ENCODE measurements around the gene RASA3.
"Not testable (repeated sequence)": the region's sequence is repeated elsewhere in the genome, so short reads cannot be mapped to it uniquely, and the experiment has no call there.

The RASA3 gene

DNA sequence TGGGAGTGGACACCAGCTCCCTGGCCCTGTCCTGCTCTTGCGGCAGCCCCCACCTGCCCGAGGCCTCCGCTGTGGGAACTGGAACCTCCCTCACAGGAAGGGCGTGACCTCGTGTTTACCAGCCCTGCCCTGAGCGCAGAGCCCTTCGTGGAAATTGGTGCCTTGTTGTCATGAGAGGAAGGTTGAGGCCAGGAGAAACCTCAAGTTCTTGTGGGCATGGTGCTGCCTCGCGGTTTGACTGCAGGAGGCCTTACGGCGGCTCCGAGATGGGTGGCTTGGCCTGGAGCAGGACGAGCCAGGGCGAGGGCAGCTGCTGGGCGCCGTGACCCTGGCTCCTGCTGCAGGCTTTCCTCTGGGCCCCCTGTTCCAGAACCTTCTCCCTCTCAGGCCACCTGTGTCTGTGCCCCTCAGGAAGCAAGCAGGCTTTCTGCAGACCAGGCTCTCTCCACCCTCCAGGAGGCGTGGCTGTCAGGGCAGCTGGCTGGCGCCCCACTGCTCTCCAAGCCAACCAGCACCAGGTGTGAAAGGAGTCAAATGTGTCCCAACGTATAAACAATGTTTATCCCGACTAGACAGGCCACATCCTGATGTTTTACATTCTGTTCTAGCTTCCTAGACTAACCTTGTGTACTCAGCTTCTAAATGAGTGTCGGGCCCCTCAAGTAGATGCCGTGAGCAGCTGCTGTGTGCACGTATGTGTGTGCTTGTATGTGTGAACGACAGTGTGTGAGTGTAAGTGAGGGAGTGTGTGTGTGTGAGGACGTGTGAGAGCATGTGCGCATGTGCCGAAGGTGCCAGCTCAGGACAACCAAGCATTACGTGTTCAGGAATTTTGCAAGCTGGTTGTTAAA is 10.4 kb upstream of the RASA3 start:
- DNase-seq (ENCODE audit: low read depth, low spot score), result peak; percentile 56

DNA sequence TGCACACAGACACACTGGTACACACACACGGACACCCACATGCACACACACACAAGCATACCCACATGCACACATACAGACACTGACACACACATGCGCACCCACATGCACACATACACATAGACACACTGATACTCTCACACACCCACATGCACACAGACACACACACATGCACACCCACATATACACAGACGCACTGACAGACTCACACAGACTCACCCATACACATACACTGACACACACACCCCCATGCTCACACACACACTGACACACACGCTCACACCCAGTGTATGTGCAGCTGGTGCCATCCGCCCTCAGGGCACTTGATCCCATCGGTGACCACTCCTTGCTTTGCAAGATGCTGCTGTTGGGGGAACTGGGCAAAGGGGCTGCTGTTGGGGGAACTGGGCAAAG is 9.7 kb upstream of the RASA3 start:
- no peak for DNase-seq (ENCODE audit: low read depth, low spot score)

DNA sequence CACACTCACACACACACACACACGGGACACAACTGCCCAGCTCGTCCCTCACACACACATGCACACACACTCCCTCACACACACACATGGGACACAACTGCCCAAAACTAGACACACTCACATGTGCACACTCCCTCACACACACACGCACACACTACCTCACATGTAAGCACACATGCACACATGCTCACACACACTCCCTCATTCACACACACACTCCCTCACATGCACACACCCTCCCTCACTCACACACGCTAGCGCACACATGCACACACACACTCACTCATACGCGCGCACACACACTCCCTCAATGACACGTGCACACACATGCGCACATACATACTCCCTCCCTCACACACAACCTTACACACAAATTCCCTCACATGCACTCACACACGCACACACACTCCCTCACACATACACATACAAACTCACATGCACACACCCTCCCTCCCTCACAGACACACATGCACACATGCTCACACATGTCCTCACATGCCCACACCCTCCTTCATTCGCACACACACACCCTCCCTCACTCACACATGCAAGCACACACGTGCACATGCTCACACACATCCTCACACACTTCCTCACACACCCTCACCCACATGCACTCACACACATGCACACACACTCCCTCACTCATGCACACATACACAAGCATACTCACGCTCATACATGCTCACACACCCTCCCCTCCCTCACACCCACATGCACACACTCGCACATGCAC is 9.0 kb upstream of the RASA3 start:
- DNase-seq (ENCODE audit: low read depth, low spot score), result no peak

DNA sequence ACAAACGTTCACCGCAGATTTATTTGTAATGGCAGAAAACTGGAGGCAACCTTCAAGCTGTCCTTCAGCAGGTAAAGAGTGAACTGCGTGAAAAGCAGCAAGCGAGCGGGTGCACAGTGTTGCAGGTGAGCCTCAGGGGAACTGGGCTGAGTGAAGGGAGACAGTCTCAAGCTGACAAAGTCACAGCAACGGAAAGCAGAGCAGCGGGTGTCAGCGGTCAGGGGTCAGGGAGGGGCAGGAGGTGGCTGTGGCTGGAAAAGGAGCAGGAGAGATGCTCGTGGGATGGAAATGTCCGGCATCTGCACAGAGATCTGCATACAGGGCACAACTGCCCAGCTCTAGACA is 8.5 kb upstream of the RASA3 start:
- DNase-seq (ENCODE audit: low read depth, low spot score), result no peak

DNA sequence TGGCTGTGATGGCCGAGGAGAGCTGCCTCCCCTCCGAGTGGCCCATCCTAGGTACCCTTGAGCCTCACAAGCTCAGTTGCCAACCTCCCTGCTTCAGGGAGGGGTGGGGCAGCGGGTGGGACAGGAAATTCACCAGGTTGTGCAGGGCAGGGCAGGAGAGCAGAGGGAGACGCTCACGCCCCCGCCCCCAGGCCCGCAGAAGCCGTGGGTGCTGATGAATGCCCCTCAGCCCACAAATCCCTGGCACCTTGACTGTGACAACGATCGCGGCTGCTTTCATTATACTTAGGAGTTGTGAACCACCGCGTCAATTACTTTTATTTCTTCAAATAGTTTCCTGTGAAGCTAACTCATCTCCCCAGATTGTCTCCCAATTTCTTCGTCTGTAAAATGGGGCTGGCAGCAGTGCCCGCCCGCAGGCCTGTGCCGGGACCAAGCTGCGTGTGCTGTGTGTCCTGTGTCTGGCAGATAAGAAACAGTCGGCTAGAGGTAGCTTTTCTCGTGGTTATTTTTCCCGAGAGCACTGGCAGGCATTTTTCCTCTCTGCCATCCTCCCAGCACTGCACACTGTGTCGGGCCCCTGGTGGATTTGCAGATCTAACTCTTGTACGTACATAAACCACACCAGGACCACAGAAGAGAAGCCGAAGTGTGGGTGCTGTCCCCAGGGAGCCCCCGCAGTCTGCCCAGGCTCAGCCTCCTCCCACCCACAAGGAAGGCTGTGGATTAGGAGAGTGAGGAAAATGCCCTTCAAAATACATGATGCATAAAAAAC is 7.9 kb upstream of the RASA3 start:
- no peak for DNase-seq (ENCODE audit: low read depth, low spot score)

DNA sequence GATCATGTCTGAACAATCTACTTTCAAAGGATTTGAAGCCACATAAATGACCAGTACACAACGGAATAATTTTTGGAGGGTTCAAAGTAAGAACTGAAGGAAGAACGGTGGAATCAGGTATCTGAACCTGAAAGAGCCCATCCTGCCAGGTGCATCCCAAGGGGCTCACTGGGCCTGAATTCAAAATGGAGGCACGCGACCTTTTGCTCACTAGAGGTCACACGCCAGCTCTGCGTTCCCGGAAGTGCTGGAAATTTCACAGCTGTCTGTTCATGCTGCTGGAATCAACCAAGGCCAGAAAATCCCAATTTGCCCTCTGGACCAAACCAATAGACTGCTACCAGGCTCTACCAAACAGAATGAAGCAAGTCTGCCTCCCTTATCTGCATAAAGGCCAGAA is 4.2 kb upstream of the RASA3 start:
- DNase-seq (ENCODE audit: low read depth, low spot score), result no peak

DNA sequence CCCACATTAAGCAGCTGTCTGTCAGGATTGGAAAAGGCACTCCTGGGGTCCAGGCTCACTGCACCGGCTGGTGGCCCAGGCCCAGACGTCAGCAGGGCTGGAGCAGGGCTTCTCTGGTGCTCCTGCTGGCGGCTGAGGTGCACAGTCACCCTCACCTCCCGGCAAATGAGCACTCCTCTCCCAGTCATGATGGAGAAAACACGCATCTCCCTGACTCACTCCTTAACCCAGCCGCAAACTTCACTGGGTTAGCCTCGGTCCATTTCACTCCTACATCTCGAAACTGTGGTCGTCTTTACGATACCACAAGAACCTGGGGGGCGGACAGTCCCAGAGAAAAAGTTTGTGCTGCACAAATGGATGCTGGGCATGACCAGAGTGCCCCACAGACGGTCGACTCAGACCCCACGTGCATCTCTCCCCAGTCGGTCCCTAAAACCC is 3.3 kb upstream of the RASA3 start:
- no peak for DNase-seq (ENCODE audit: low read depth, low spot score)

DNA sequence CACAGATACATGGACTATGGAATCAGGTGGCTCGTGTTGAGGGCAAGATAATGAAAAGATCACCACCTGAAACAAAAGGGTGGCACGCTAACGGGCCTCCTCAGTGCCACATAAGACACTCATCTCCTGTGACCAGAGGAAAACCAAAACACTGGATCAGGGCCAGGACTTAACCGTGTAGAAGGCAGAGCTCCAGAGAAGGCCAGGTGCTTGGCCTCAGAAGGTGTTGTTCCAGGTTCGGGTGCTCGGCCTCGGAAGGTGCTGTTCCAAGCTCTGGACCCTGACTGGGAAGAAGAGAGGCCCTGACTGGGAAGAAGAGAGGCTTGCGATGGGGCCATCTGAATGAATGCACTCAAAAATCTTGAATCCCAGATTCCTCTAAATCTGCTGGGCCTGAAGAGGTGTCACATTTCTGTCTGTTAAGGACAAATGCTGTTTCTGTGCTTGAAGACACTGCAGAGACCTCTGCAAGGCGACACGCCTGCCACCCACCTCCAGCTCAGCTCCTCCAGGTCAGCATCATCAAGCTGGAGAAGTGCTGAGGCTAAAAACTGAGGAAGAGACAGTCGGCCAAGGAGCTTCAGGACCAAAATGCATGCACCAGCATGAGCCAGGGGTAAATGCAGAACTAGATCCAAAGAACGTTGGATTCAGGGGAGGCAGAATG is 2.7 kb upstream of the RASA3 start:
- no peak for DNase-seq (ENCODE audit: low read depth, low spot score)

DNA sequence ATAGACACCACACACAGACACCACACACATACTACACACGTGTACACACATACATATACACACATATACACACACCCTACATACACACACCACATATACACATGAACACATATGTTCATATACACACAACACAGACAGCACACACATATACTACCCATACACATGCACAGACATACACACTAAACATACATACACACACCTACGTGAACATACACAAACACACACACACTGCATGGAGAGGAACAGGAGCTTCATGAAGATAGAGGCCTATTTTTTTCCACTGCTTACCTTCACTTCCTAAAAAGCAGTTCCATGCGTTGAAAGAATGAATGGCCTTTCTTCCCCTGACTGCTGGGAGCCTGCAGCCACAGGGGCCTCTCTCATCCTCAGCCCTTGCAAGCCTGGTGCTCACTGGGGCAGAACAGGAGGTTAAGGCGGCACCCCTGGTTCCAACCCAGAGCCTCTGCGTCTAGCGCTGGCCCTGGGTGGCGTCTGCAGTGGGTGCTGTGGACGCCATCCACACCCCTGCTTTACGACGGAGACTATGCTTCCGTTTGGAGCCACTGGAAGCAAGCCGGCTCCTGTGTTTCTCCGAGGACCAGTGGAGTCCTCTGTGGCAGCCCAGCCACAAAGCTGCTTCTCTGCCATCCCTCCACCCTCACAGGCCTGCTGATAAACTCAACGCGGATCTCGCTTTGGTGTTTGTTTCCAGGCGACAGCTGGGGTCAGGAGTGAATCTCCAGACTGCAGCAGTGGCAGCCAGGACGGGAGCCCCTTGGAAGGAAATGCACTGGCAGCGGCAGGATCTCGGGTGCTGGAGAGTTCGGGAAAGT is 1.9 kb upstream of the RASA3 start:
- DNase-seq (ENCODE audit: low read depth, low spot score), result no peak

DNA sequence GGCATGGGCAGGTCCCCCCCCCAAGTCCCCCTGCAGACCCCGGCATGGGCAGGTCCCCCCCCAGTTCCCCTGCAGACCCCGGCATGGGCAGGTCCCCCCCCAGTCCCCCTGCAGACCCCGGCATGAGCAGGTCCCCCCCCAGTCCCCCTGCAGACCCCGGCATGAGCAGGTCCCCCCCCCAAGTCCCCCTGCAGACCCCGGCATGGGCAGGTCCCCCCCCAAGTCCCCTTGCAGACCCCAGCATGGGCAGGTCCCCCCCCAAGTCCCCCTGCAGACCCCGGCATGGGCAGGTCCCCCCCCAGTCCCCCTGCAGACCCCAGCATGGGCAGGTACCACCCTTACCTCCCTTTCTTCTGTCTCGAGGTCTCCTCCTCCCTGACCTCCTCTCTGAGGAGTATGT is 1.1 kb upstream of the RASA3 start:
- not testable (repeated sequence) for DNase-seq (ENCODE audit: low read depth, low spot score)

DNA sequence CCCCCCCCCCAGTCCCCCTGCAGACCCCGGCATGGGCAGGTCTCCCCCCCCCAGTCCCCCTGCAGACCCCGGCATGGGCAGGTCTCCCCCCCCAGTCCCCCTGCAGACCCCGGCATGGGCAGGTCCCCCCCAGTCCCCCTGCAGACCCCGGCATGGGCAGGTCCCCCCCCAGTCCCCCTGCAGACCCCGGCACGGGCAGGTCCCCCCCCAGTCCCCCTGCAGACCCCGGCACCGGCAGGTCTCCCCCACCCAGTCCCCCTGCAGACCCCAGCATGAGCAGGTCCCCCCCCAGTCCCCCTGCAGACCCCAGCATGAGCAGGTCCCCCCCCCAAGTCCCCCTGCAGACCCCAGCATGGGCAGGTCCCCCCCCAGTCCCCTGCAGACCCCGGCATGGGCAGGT is 703 bp upstream of the RASA3 start:
- DNase-seq (ENCODE audit: low read depth, low spot score), result not testable (repeated sequence)

DNA sequence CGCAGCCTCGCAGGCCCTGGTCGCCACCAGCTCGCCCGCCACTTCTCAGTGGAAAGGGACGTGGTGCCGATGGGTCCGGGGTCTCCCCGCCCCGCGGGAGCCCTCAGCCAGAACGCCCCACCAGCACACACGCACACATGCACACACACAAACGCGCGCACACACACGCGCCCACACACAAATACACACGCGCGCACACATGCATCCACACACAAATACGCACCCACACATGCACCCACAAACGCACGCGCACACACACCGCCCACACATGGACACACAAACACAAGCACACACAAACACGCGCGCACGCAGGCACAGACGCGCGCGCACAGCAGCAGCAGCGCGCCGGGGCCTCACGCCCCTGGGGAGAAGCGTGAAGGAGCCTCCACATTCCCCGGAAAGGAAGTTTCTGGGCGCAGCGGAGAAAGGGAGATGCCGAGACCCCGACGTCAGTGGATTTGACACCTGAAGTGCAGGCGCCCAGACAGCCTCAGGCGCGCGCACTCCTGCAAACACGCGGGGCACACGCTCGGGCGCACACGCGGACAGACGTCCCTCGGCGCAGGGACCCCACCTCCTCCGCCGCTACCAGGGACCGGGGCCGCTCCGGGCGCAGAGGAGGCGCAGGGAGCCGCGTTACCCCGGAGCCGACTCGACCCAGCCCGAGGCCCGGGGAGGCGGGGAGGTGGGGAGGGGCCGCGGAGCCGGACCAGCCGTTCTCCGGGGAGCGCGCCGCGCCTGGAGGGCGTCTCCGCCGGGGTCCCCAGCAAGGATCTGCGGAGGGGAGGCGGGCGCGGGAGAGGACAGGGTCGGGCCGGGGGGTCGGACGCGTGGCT is 622 bp downstream of the RASA3 start:
- no peak for DNase-seq (ENCODE audit: low read depth, low spot score)

DNA sequence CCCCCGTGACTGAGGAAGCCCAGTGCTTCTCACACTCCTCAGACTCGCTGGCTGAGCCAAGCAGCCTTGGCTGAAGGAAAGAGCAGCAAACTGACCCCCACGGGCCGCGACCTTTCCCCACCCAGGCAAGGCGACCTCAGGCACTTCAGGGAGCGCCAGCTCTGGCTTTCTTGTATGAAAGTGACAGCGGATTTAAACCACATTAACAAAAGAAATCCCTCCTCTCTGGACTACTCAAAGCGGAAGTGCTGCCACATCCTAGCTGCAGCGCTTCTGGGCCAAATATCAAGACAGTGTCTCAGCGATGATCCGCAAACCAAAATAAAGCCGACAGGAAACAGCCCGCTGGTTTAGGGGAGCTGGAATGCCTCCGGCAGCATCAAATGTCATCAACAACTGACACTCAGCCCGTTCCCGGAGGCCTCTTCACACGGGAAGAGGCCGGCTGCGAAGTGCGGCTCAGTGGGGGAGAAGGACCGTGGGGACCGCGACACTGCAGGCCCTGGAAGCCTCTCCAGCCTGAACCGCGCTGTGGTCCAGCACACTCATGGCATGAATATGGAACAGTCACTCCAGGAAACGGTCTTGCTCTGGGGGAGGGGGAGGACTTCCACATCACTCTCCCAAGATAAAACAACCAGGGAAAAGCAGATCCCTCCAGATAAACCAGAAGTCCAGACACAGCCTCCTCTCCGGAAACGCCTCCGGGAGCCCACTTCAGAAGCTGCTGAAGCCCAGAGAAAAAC is 1.4 kb downstream of the RASA3 start:
- DNase-seq (ENCODE audit: low read depth, low spot score), result no peak

DNA sequence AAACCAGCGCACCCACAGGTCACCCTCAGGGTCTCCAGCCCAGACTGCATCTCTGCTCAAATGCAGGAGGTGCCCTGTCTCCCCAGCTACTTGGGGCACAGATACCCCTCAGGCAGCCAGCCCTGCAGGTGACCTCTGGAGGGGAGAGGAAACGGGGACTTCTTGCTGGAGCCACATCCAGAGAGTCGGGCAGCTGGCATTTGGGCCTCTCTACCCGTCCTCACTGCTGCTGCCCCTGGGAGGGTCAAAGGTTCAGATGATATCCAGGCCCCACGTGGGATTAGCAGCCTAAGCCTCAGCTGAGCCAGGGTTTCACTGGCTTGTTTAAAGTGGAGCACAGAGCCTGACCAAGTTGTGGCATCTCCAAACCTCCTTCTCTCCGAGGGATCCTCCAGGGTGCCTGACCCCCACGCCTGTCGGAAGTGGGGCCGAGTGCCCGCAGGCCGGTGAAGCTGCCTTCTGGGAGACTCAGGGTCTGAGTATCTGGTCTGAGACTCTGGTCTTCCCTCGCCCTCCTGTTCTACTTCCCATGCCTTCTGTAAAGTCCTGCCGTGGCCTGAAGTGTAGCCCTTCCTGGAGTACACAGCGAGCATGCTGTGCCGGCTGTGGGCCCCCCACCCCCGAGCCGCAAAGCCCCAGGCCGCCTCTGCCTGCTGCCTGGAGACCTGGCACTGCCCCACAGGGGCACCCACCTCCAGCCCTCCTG is 2.1 kb downstream of the RASA3 start:
- no peak for DNase-seq (ENCODE audit: low read depth, low spot score)

DNA sequence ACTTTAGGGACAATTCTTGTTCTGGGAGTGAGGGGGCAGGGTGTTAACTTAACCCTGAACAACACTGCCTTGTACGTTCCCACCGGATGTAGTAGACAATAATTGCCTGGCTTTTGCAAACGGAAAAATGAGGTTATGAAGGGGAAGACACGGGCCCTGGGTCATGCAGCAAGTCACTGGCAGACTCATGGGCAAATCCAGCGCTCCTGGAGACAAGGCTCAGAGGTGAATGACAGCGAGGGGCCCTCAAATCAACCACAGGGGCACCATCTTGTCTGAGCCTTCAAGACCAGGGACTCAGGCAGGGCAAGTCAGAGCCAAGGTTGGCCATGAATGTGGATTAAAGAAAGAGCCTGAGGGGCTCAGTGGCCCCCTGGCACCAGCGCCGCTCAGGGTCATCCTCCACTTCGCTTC is 2.8 kb downstream of the RASA3 start:
- DNase-seq (ENCODE audit: low read depth, low spot score), result no peak

DNA sequence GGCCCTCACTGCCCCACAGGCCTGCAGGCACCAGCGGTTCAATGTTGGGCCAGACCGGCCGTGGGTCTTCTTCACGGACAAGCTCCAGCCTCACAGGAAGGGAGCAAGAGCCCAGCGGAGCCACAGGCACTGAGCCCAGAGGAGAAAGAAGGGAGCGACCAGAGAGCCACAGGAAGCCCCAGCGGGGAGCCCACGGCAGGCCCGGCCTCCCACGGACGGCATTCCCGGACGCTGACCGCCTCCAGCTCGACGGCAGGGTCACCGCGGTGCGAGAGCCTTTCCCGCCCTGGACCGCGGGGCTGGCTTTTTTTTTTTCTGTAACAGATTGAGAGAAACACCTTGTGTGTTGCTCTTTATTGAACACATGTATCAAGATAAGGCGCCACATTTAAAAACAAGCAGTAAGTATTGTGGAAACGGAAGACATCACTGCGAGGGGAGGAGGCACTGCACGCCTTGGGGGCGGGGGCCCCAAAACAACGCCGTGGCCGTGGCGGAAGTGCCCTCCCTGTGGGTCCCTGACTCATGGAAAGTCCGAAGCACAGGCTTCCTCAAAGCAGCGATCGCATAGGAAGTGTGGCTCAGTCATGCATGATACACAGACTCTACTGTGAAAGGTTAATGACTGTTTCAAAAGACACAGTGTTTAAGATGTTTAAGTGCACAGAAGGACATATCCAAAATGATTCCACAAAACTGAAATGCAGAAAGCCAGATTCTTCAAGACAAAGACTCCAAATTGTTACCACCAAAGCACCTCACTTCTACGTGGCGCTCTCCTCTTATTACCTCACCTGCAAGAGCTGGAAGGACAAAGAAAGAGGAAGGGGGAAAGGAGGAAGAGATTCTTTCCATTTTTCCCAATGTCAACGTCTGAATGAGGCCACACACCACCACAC is 3.5 kb downstream of the RASA3 start:
- DNase-seq (ENCODE audit: low read depth, low spot score), result peak; percentile 81

DNA sequence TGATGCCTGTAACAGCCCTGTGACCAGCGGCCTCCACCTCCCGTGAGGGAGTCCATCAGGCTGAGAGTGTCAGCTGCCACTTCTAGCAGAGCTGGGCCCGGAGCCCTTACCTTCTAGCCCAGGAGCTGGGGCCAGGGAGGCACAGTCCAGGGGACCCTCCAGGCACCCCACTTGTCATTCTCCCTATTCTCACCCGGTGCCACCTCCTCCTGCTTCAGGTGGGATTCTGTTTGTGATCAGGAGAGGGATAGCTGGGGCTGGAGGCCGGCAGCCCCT is 4.1 kb downstream of the RASA3 start:
- no peak for DNase-seq (ENCODE audit: low read depth, low spot score)

Measured in activated CD4-positive, CD25-positive, alpha-beta regulatory T cell treated with anti-CD3 and anti-CD28 coated beads, Interleukin-2, amount 50 U/mL, for 16 hours (primary cell).